ENCODE measurements around the gene YEATS4. TPM values are rescaled to one million over a fixed set of nuclear protein-coding genes. Genes with fewer than 3 reads are reported as not detected.

Gene YEATS4
- total RNA-seq, 2 experiments from 2014 or later = 55.4 to 59.8 TPM

DNA sequence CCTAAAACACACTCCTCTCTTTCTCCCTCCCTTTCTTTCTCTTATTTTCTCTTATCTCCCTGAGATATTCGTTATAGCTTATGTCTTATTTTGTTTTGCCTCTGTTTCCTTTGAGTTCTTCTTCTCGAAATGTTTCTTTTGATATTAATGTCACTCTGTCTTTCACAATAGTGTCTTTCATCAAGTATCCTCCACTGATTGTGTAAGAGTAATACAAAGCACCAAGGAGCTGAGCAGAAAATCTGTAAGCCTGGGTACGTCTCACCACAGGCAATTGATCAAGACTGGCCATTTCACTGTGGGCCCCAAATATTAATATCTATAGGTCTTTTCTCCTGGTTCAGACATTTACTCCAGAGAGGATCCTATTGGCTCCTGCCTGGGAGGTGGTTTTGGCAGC, 16.2 kb upstream of the YEATS4 start:
- DNase-seq = no peak
- ATAC-seq = no peak
- Mint-ChIP-seq H3K27me3 (no peaks in the 10 kb centered on the region), H3K4me1 (no peaks in the 10 kb centered on the region), H3K36me3 (ENCODE audit: low read depth) (no peaks in the 10 kb centered on the region), H3K4me3 (no peak overlapping the region), H3K9me3 (ENCODE audit: low read depth) (no peaks in the 10 kb centered on the region), H3K27ac (no peak overlapping the region)
- POLR2A ChIA-PET = no interaction called here
- intact Hi-C loops (cut with DNase I, micrococcal nuclease) = no loop called here
- CTCF ChIA-PET = interaction anchor here (0.7 to 2.4 kb wide), 6 partner anchors 10 to 90 kb away, joined by 3 to 7 read pairs (median 4); no protein-coding TSS in a partner anchor

DNA sequence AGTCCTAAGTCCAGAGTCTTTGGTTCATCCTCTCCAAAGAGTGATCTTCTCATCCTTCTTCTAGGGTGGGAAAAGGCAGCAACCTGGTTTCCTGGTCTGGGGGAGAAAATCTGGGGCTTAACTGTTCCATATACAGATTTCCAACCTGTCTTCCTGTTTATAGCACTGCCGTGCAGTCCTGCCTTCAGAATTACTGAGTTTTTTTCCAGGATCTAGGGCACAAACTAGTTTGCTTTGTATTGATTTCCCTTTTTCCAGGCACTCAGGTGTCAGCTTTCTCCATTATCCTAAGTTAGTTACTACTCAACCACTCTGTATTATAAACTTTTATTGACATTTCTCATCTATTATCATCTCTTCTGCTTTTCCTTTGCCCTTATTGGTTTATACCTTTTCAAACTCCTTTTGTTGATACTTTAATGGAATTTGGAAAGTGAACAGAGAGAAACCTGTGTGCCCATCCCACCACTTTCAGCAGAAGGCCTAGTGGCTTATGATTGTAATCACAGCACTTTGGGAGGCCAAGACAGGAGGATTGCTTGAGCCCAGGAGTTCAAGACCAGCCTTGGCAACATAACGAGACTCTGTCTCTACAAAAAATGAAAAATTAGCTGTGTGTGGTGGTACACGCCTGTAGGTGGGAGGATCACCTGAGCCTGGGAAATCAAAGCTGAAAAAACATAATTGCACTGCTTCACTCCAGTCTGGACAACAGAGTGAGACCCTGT, 15.5 kb upstream of the YEATS4 start:
- intact Hi-C loops (cut with DNase I, micrococcal nuclease) = no loop called here

DNA sequence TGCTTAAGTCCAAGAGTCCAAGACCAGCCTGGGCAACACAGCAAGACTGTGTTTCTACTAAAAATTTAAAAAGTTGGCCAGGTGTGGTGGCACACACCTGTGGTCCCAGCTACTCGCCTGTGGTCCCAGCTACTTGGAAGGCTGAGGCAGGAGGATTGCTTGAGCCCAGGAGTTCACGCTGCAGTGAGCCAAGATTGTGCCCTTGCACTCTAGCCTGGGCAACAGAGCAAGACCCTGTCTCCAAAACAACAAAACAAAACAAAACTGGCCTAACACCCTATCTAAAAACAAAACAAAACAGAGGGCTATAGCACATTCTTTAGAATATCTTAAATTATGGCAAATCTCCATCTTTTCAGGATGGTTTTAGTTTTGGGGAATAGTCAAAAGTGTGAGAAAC, 14.5 kb upstream of the YEATS4 start:
- POLR2A ChIA-PET = no interaction called here
- no peaks in the 10 kb centered on the region for H3K36me3 Mint-ChIP-seq (ENCODE audit: low read depth)
- CTCF ChIA-PET = interaction anchor here (0.7 kb wide), 1 partner anchor 11 kb away, joined by 3 read pairs; no protein-coding TSS in a partner anchor
- no peaks in the 10 kb centered on the region for H3K27me3 Mint-ChIP-seq
- H3K4me1 Mint-ChIP-seq = no peaks in the 10 kb centered on the region
- no peak overlapping the region for H3K27ac Mint-ChIP-seq
- no peak overlapping the region for H3K4me3 Mint-ChIP-seq
- no peak for DNase-seq
- no peak for ATAC-seq
- H3K9me3 Mint-ChIP-seq (ENCODE audit: low read depth) = no peaks in the 10 kb centered on the region
- intact Hi-C loops (cut with DNase I, micrococcal nuclease) = no loop called here

More for the DNA sequence above, 15.5 kb upstream of the YEATS4 start:
- H3K36me3 Mint-ChIP-seq (ENCODE audit: low read depth) = no peaks in the 10 kb centered on the region
- no peaks in the 10 kb centered on the region for H3K4me1 Mint-ChIP-seq
- ATAC-seq (no peak), DNase-seq (no peak)
- ChIA-PET POLR2A (no interaction called here), CTCF (interaction anchor here (0.8 to 2.4 kb wide), 3 partner anchors 14 to 89 kb away, joined by 3 to 7 read pairs (median 6); no protein-coding TSS in a partner anchor)
- H3K27me3 Mint-ChIP-seq = no peaks in the 10 kb centered on the region
- H3K27ac Mint-ChIP-seq = no peak overlapping the region
- no peak overlapping the region for H3K4me3 Mint-ChIP-seq
- no peaks in the 10 kb centered on the region for H3K9me3 Mint-ChIP-seq (ENCODE audit: low read depth)

DNA sequence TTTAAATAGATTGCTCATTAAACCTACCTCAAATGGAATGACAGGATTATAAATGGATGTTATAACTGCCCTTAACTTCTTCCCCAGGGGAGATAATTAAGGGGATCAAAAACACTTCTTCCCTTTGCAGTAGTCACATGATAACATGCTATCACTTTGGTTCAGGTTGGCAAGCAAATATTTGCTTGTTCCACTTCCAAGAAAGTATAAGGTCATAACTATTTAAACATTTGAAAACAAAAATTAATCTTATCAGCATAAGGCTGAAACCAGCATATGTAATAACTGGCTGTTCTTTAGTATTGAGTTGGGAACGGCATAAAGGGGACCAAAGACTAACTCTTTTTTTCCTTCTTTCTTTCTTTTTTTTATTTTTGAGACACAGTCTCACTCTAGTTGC, 13.8 kb upstream of the YEATS4 start:
- Mint-ChIP-seq H3K9me3 (ENCODE audit: low read depth) (no peaks in the 10 kb centered on the region), H3K27me3 (no peaks in the 10 kb centered on the region), H3K4me3 (no peak overlapping the region), H3K36me3 (ENCODE audit: low read depth) (no peaks in the 10 kb centered on the region), H3K27ac (no peak overlapping the region), H3K4me1 (no peaks in the 10 kb centered on the region)
- CTCF ChIA-PET = no interaction called here
- intact Hi-C loops (cut with DNase I, micrococcal nuclease) = no loop called here
- no peak for DNase-seq
- POLR2A ChIA-PET = no interaction called here
- no peak for ATAC-seq

DNA sequence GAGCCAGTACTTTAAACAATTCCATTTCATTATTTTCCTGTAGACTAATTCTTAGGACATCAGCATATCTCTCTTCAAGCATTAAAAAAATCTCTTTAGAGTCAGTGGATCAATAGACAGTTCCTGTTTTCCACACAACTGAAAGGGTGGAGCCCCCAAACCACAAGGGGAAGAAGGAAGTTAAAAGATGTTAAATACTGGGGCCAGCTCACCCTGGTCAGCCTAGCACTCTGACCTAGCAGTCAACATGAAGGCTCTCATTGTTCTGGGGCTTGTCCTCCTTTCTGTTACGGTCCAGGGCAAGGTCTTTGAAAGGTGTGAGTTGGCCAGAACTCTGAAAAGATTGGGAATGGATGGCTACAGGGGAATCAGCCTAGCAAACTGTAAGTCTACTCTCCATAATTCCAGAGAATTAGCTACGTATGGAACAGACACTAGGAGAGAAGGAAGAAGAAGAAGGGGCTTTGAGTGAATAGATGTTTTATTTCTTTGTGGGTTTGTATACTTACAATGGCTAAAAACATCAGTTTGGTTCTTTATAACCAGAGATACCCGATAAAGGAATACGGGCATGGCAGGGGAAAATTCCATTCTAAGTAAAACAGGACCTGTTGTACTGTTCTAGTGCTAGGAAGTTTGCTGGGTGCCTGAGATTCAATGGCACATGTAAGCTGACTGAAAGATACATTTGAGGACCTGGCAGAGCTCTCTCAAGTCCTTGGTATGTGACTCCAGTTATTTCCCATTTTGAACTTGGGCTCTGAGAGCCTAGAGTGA, 11.2 kb upstream of the YEATS4 start, which contains the start of gene LYZ:
TSS of gene LYZ (plus strand) at position 220 of the 777 bp plus-strand sequence. CDS start at position 248, 28 bp downstream.
- Mint-ChIP-seq H3K9me3 (ENCODE audit: low read depth) (no peaks in the 10 kb centered on the region), H3K27ac (no peak within 1 kb of the TSS), H3K36me3 (ENCODE audit: low read depth) (no peaks in the 10 kb centered on the region), H3K4me1 (no peaks in the 10 kb centered on the region), H3K27me3 (no peaks in the 10 kb centered on the region), H3K4me3 (no peak within 1 kb of the TSS)
- no peak for DNase-seq
- no peak for ATAC-seq
- ChIA-PET CTCF (interaction anchor here (1.0 to 1.8 kb wide), 3 partner anchors 9 to 224 kb away, joined by 3 to 6 read pairs (median 5); no protein-coding TSS in a partner anchor), POLR2A (no interaction called here)
- intact Hi-C loops (cut with DNase I, micrococcal nuclease) = no loop called here

DNA sequence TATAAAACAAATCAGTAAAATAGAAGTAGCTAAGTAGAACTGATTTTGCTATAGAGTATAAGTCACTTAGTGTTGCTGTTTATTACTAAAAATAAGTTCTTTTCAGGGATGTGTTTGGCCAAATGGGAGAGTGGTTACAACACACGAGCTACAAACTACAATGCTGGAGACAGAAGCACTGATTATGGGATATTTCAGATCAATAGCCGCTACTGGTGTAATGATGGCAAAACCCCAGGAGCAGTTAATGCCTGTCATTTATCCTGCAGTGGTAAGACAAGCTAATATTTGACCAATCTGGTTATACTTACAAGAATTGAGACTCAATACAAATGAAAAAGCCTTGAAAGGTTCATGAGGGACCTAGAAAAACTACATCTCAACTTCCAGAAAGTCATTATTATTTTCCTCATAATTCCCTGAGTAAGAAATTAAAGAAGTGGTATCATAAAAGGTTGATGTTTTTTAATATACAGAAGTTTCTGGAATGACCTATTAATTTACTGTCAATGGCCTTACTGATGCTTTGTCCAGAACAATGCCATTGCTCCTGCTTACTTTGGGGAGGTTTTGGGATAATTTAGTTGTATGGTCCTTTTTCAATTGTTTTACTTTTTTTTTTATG, 9.4 kb upstream of the YEATS4 start:
- H3K4me1 Mint-ChIP-seq = no peaks in the 10 kb centered on the region
- no peak overlapping the region for H3K27ac Mint-ChIP-seq

DNA sequence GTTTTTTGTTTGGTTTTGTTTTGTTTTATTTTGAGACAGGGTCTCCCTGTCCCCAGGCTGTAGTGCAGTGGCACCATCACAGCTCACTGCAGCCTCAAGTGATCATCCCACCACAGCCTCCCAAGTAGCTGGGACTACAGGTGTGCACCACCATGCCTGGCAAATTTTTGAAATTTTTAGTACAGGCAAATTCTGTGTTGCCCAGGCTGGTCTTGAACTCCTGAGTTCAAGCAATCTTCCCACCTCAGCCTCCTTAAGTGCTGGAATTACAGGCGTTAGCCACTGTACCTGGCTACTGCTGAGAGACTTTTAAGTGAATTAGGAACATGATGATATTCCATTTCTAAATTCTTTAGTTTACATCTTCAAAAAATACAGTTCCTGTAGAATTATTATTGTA, 8.8 kb upstream of the YEATS4 start:
- CTCF ChIA-PET = no interaction called here
- ATAC-seq = no peak
- Mint-ChIP-seq H3K4me1 (no peaks in the 10 kb centered on the region), H3K27ac (no peak overlapping the region), H3K27me3 (peaks cover 3% of the 10 kb centered on the region), H3K4me3 (no peak overlapping the region), H3K9me3 (ENCODE audit: low read depth) (no peaks in the 10 kb centered on the region), H3K36me3 (ENCODE audit: low read depth) (no peaks in the 10 kb centered on the region)
- POLR2A ChIA-PET = no interaction called here
- no peak for DNase-seq
- intact Hi-C loops (cut with DNase I, micrococcal nuclease) = no loop called here

More for the DNA sequence above, 9.4 kb upstream of the YEATS4 start:
- ATAC-seq (no peak), DNase-seq (no peak)
- Mint-ChIP-seq H3K36me3 (ENCODE audit: low read depth) (no peaks in the 10 kb centered on the region), H3K27me3 (peaks cover 3% of the 10 kb centered on the region), H3K9me3 (ENCODE audit: low read depth) (no peaks in the 10 kb centered on the region), H3K4me3 (no peak overlapping the region)
- ChIA-PET CTCF (interaction anchor here (0.8 to 1.2 kb wide), 4 partner anchors 8 to 20 kb away, joined by 3 to 4 read pairs (median 4); no protein-coding TSS in a partner anchor), POLR2A (interaction anchor here (0.7 kb wide), 1 partner anchor 568 kb away, joined by 6 read pairs; no protein-coding TSS in a partner anchor)
- intact Hi-C loops (cut with DNase I, micrococcal nuclease) = no loop called here

DNA sequence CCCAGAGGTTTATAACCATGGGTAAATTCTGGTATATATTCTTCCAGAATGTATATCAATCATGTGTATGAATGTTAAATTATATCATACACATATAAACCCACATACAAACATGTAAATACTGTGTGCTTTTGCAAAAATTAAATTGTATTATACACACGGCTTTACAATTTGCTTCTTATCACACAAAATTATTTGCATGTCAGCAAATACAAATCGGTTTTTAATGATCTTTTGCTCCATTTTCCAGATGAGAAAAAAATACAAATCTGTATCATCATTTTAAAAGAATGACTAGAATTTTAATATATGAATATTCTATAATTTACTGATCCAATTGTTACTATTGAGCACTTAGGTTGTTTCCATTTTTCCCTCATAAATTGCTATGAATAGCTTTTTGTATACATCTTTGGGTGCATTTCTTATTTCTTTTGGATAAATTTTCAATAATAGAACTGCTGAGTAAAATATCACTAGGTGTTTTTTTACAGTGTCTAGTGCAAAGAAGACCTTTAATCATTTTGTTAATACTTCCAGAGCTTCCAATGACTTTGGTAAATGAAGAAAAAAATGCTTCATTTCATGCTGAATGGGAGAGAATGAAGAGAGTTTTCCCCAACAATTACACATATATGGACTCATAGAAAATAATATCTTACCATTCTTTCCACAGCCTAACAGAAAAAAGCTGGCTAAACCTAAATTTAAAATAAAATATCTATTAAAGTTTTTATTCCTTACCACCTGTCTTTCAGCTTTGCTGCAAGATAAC, 7.9 kb upstream of the YEATS4 start:
- no peaks in the 10 kb centered on the region for H3K9me3 Mint-ChIP-seq (ENCODE audit: low read depth)
- H3K4me1 Mint-ChIP-seq = no peaks in the 10 kb centered on the region
- POLR2A ChIA-PET = no interaction called here
- H3K36me3 Mint-ChIP-seq (ENCODE audit: low read depth) = no peaks in the 10 kb centered on the region
- intact Hi-C loops (cut with DNase I, micrococcal nuclease) = no loop called here
- H3K27ac Mint-ChIP-seq = no peak overlapping the region
- ATAC-seq (no peak), DNase-seq (no peak)
- H3K4me3 Mint-ChIP-seq = no peak overlapping the region
- CTCF ChIA-PET = interaction anchor here (0.6 to 2.4 kb wide), 5 partner anchors 60 to 569 kb away, joined by 3 to 5 read pairs (median 3); no protein-coding TSS in a partner anchor
- H3K27me3 Mint-ChIP-seq = peaks cover 3% of the 10 kb centered on the region

DNA sequence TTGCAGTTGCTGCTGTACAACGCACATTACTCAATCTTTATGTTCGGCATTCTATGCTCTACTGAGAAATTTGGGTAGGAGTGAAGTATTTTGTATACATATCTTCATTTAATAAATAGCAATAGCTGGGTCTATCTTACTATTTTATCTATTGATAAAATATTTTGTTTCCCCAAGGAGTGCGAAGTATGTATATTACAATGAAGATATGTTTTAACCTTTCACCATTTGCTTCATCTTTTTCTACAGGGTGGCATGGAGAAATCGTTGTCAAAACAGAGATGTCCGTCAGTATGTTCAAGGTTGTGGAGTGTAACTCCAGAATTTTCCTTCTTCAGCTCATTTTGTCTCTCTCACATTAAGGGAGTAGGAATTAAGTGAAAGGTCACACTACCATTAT, 6.6 kb upstream of the YEATS4 start:
- no peak for ATAC-seq
- Mint-ChIP-seq H3K9me3 (ENCODE audit: low read depth) (no peaks in the 10 kb centered on the region), H3K4me3 (no peak overlapping the region), H3K27ac (no peak overlapping the region), H3K4me1 (peaks cover 5% of the 10 kb centered on the region), H3K36me3 (ENCODE audit: low read depth) (no peaks in the 10 kb centered on the region), H3K27me3 (peaks cover 3% of the 10 kb centered on the region)
- intact Hi-C loops (cut with DNase I, micrococcal nuclease) = no loop called here
- CTCF ChIA-PET = interaction anchor here (0.9 to 2.4 kb wide), 4 partner anchors 9 to 286 kb away, joined by 3 to 5 read pairs (median 4); no protein-coding TSS in a partner anchor
- DNase-seq = no peak
- POLR2A ChIA-PET = no interaction called here

DNA sequence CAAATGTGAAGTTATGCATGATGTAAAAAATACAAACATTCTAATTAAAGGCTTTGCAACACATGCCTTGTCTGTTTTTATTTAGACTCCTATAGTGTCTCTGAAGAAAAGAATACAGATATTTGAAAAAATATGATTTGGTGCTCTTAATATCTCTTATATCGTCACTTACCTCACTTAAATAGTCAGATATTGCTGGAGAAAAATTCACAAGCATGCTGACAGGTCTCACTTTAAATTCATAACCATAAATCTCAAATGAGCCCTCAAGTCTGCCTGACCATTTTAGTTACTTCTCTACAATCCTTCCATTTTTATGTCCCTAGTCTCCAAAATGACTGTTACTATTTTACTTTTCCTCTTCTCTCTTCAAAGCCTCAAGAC, 5.4 kb upstream of the YEATS4 start:
- peaks cover 12% of the 10 kb centered on the region for H3K4me1 Mint-ChIP-seq
- ATAC-seq (no peak), DNase-seq (no peak)
- POLR2A ChIA-PET = no interaction called here
- intact Hi-C loops (cut with DNase I, micrococcal nuclease) = no loop called here
- H3K9me3 Mint-ChIP-seq (ENCODE audit: low read depth) = no peaks in the 10 kb centered on the region
- peaks cover 3% of the 10 kb centered on the region for H3K27me3 Mint-ChIP-seq
- no peaks in the 10 kb centered on the region for H3K36me3 Mint-ChIP-seq (ENCODE audit: low read depth)
- CTCF ChIA-PET = interaction anchor here (1.2 to 1.7 kb wide), 2 partner anchors 31 to 217 kb away, joined by 4 to 8 read pairs; no protein-coding TSS in a partner anchor
- H3K4me3 Mint-ChIP-seq = no peak overlapping the region
- no peak overlapping the region for H3K27ac Mint-ChIP-seq
